Measurements from ENCODE around the gene RHOT2. TPM values are rescaled to one million over a fixed set of nuclear protein-coding genes. Genes with fewer than 3 reads are reported as not detected.
A peak's percentile ranks its signal among the peaks of the same experiment; 100 is the strongest.

Gene RHOT2
- total RNA-seq, 1 experiment from 2014 or later: 210 TPM

GRCh38 chr16:700684-701584, 33.0 kb downstream of the RHOT2 start:
- H3K79me2 ChIP-seq (ENCODE audit: insufficient read depth, low read length): no peaks in the 10 kb centered on the region
- no peak overlapping the region for H4K5ac ChIP-seq (ENCODE audit: insufficient read length, low read depth, low read length)
- H3K23ac ChIP-seq (ENCODE audit: insufficient read length, low read depth, low read length): no peak overlapping the region
- no peak overlapping the region for H3K4ac ChIP-seq (ENCODE audit: low read depth, low read length)
- peaks cover 87% of the 10 kb centered on the region for H3K27me3 Mint-ChIP-seq (ENCODE audit: low read depth)
- no peaks in the 10 kb centered on the region for H3K4me1 ChIP-seq (ENCODE audit: insufficient read depth, low read length)
- H4K8ac ChIP-seq (replicated peaks; ENCODE audit: insufficient read length, low read depth, low read length): no peak overlapping the region
- no peak overlapping the region for H3K18ac ChIP-seq (ENCODE audit: insufficient read length, low read depth, low read length)
- no peaks in the 10 kb centered on the region for H3K23me2 ChIP-seq (ENCODE audit: insufficient read length, low read depth, low read length, poor library complexity, severe bottlenecking)
- no peak overlapping the region for H3K9ac ChIP-seq (ENCODE audit: extremely low read depth, insufficient read length, low read length)
- no peaks in the 10 kb centered on the region for H3K9me3 Mint-ChIP-seq
- no peaks in the 10 kb centered on the region for H3K79me1 ChIP-seq (ENCODE audit: insufficient read depth, low read depth, low read length, poor library complexity, severe bottlenecking)
- H2BK15ac ChIP-seq (ENCODE audit: low read depth, low read length): no peak overlapping the region
- H4K20me1 ChIP-seq (ENCODE audit: control insufficient read depth, insufficient read depth, insufficient read length): no peaks in the 10 kb centered on the region
- no peak overlapping the region for H3K14ac ChIP-seq (ENCODE audit: insufficient read depth, low read length)
- H3T11ph ChIP-seq (ENCODE audit: low read length): no peak overlapping the region
- no peak overlapping the region for H3K4me2 ChIP-seq (ENCODE audit: insufficient read depth, insufficient read length, low read length)
- H3K36me3 Mint-ChIP-seq (ENCODE audit: insufficient read depth in 1 of 3, low read depth in 3 of 3): peaks cover 0 to 3% (median 0%) of the 10 kb centered on the region in 3 experiments; a peak in 2 of 7 replicates
- H3K9me3 ChIP-seq (ENCODE audit: control insufficient read depth, low read depth, low read length): no peaks in the 10 kb centered on the region
- H2BK5ac ChIP-seq (ENCODE audit: insufficient read length, low read length): no peak overlapping the region
- no peak overlapping the region for H3K56ac ChIP-seq (ENCODE audit: insufficient read length, low read depth, low read length)
- peak; percentile 69 for DNase-seq
- no peak overlapping the region for H2AFZ ChIP-seq (ENCODE audit: low read length)
- peaks cover 40% of the 10 kb centered on the region for H3K27me3 ChIP-seq (ENCODE audit: insufficient read depth, low read length)
- H2BK120ac ChIP-seq (ENCODE audit: low read depth, low read length, poor library complexity, severe bottlenecking): no peak overlapping the region
- 0 out of 5 replicates have a peak overlapping the region, but pooled peaks of 1 of the 2 experiments have one; percentile 23 for H3K4me3 Mint-ChIP-seq
- no peak overlapping the region for H3K27ac Mint-ChIP-seq
- no peak overlapping the region for H2AK5ac ChIP-seq (ENCODE audit: insufficient read length, low read length)
- WGBS (ENCODE audit: extremely low coverage, insufficient read length, low lambda C conversion rate): no CpG with 5 or more reads among the region's 76 CpGs
- peaks cover 0 to 5% of the 10 kb centered on the region in 2 experiments; a peak in 1 of 4 replicates for H3K4me1 Mint-ChIP-seq
- no peak overlapping the region for H2BK20ac ChIP-seq (ENCODE audit: low read depth, low read length, poor library complexity, severe bottlenecking)
- H2BK12ac ChIP-seq (ENCODE audit: insufficient read length, low read depth, low read length): no peak overlapping the region
- TF ChIP-seq CTCF (conservative IDR thresholded peaks at IDR 0.05): no peak
- no peak overlapping the region for H3K27ac ChIP-seq (ENCODE audit: insufficient read length, low read depth, low read length)
- H4K91ac ChIP-seq (ENCODE audit: insufficient read length, low read depth, low read length): no peak overlapping the region

Data from H9 (cell line).